ENCODE results near the gene ATF2. TPM values are rescaled to one million over a fixed set of nuclear protein-coding genes. Genes with fewer than 3 reads are reported as not detected.

Gene ATF2, protein sequence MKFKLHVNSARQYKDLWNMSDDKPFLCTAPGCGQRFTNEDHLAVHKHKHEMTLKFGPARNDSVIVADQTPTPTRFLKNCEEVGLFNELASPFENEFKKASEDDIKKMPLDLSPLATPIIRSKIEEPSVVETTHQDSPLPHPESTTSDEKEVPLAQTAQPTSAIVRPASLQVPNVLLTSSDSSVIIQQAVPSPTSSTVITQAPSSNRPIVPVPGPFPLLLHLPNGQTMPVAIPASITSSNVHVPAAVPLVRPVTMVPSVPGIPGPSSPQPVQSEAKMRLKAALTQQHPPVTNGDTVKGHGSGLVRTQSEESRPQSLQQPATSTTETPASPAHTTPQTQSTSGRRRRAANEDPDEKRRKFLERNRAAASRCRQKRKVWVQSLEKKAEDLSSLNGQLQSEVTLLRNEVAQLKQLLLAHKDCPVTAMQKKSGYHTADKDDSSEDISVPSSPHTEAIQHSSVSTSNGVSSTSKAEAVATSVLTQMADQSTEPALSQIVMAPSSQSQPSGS
- total RNA-seq (2012; rRNA removed) (51.1 and 60.0 TPM in 2 replicates), polyA plus RNA-seq (2012; rRNA removed) (23.2 and 24.1 TPM in 2 replicates), Bru-seq, nascent RNA (percentile 90 among the genes with signal in this experiment), BruChase-seq, experiment 1, labeled RNA remaining after a 6-hour chase (percentile 69 among the genes with signal in this experiment), BruChase-seq, experiment 2, labeled RNA remaining after a 2-hour chase (percentile 81 among the genes with signal in this experiment)
- polyA plus RNA-seq (2012; cell fraction: cytosol; rRNA removed), result 8.3 and 8.6 TPM in 2 replicates
- 5.9 and 26.0 TPM in 2 replicates for polyA plus RNA-seq (2012; cell fraction: nucleus; rRNA removed; ENCODE audit: low replicate concordance)
- long read RNA-seq, full-length matches to known transcripts, result 6 of 20 reads
- long read RNA-seq, partial matches to known transcripts, result 8 of 20 reads
- long read RNA-seq, other reads (novel, unspliced or antisense), result 6 of 20 reads

DNA sequence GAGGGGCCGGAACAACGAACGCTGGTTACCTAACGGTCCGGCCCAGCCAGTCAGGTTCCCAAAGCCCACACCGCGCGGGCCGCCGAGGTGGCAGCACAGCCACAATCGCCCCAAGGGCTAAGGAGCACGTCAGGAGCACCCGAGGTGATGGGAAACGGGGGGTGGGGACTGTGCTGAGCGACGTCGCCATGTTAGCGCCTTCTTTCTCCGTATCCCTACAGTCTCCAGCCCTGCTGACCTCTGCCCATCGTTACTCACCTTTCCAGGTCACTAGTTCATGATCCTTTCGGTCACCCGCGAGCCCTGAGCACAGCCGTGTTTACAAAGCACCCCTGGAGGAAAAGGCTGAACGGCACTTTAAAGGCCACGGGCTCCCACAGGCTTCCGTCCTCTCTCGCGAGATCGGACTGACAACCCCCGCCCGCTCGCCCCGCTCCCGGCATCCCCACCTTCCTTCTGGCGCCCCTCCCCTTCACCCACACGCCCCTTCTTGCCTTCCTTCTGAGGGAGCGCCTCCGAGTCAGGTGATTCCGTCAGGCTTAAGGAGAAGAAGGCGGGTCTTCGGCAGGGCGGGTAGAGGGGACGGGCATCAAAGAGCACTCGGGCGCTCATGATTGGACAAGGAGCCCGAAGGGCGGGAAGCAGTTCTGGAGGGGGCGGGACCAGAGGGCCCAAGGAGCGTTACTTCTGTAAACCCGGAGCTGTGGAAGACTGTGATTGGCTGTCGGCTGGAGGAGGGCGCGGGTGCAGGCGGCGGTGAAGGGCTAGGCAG is at the start of gene ATF2:
ATF2 (minus strand) TSS at position 412 of the 772 bp plus-strand sequence. CDS start 31,760 bp downstream, outside the sequence.
- no peaks in the 10 kb centered on the region for H3K9me3 ChIP-seq (ENCODE audit: control insufficient read depth, insufficient read depth, low read length)
- peak within 1 kb of the TSS; percentile 98 for H2AK5ac ChIP-seq (ENCODE audit: low read depth, low read length)
- peak within 1 kb of the TSS; percentile 71; the same call in 1 of the 3 replicates for H2BK15ac ChIP-seq (ENCODE audit: low read depth, low read length)
- no peaks in the 10 kb centered on the region; the same call in 1 of the 2 replicates for H3K9me1 ChIP-seq (ENCODE audit: insufficient read depth, low read length)
- dilution Hi-C loops (cut with HindIII; ENCODE audit: low sequenced_read_pairs, unreplicated experiment), result no loop called here
- H3K27me3 ChIP-seq (ENCODE audit: control insufficient read depth, insufficient read depth, low read length), result no peaks in the 10 kb centered on the region
- peaks cover 0 to 15% of the 10 kb centered on the region in 2 experiments; a peak in 2 of 4 replicates for H3K79me1 ChIP-seq (ENCODE audit: low read depth in 1 of 2, low read length in 2 of 2)
- ATAC-seq (ENCODE audit: low read depth) (peak; percentile 97), DNase-seq (peak; percentile 100)
- peak within 1 kb of the TSS; percentile 100 for H3K4ac ChIP-seq (ENCODE audit: low read depth, low read length)
- peak within 1 kb of the TSS; percentile 93 for H3K4me2 ChIP-seq (ENCODE audit: low read depth, low read length)
- H3K56ac ChIP-seq (ENCODE audit: extremely low read depth, insufficient read depth, low read length), result peak within 1 kb of the TSS; percentile 98
- H4K20me1 ChIP-seq (ENCODE audit: insufficient read depth, low read length), result peaks cover 18% of the 10 kb centered on the region; the same call in 1 of the 2 replicates
- WGBS, 2 experiments (ENCODE audit: extremely low coverage in 2 of 2, insufficient read length in 1 of 2), result 0% methylated on average over 20 of the region's 56 CpGs; no CpG with 5 or more reads in 1 of the 2 experiments
- no peaks in the 10 kb centered on the region for H3K4me1 ChIP-seq (ENCODE audit: control insufficient read depth, insufficient read depth, low read length)
- POLR2A ChIA-PET (ENCODE audit: unreplicated experiment), result no interaction called here
- H2BK20ac ChIP-seq (ENCODE audit: low read depth, low read length), result peak within 1 kb of the TSS; percentile 70; the same call in 1 of the 2 replicates
- intact Hi-C loops (cut with micrococcal nuclease), result no loop called here
- peaks cover 2% of the 10 kb centered on the region; the same call in 1 of the 2 replicates for H3K36me3 ChIP-seq (ENCODE audit: control insufficient read depth, insufficient read depth, low read length)
- in situ Hi-C loops (cut with MboI; ENCODE audit: low sequenced_read_pairs), result no loop called here
- BruUV-seq (replicated peaks), result TSS peak; percentile 35
- peak within 1 kb of the TSS; percentile 93 for H2BK120ac ChIP-seq (ENCODE audit: low read depth, low read length)
- TF ChIP-seq USF2 (IDR thresholded peaks at IDR 0.05; ENCODE audit: low read depth, low read length) (peak; percentile 73), RFX5 (IDR thresholded peaks at IDR 0.05; ENCODE audit: low read depth, low read length) (no peak), MXI1 (IDR thresholded peaks at IDR 0.05; ENCODE audit: borderline replicate concordance, low read depth, low read length) (peak; percentile 10; the same call in 1 of the 2 replicates), POLR2A (IDR thresholded peaks at IDR 0.05; ENCODE audit: low read depth, low read length) (peak; percentile 77; the same call in 1 of the 2 replicates), RAD21 (IDR thresholded peaks at IDR 0.05; ENCODE audit: low read length) (no peak), RCOR1 (IDR thresholded peaks at IDR 0.05; ENCODE audit: insufficient replicate concordance, low read length) (no peak), BHLHE40 (IDR thresholded peaks at IDR 0.05; ENCODE audit: low read depth, low read length) (0 out of 2 replicates have a peak, but pooled peaks have one; percentile 12), MAZ (IDR thresholded peaks at IDR 0.05; ENCODE audit: borderline replicate concordance, low read depth, low read length) (peak; percentile 93)
- TF ChIP-seq, protein P1, sequence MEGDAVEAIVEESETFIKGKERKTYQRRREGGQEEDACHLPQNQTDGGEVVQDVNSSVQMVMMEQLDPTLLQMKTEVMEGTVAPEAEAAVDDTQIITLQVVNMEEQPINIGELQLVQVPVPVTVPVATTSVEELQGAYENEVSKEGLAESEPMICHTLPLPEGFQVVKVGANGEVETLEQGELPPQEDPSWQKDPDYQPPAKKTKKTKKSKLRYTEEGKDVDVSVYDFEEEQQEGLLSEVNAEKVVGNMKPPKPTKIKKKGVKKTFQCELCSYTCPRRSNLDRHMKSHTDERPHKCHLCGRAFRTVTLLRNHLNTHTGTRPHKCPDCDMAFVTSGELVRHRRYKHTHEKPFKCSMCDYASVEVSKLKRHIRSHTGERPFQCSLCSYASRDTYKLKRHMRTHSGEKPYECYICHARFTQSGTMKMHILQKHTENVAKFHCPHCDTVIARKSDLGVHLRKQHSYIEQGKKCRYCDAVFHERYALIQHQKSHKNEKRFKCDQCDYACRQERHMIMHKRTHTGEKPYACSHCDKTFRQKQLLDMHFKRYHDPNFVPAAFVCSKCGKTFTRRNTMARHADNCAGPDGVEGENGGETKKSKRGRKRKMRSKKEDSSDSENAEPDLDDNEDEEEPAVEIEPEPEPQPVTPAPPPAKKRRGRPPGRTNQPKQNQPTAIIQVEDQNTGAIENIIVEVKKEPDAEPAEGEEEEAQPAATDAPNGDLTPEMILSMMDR (conservative IDR thresholded peaks at IDR 0.05; ENCODE audit: low read depth, low read length), result no peak
- peak within 1 kb of the TSS; percentile 89 for H2BK5ac ChIP-seq (ENCODE audit: low read depth, low read length, poor library complexity, severe bottlenecking)
- H4K5ac ChIP-seq (ENCODE audit: low read depth, low read length), result peak within 1 kb of the TSS; percentile 94
- H3K23ac ChIP-seq (ENCODE audit: low read depth, low read length), result peak within 1 kb of the TSS; percentile 99
- H2AFZ ChIP-seq (replicated peaks; ENCODE audit: low read length, poor library complexity), result peak within 1 kb of the TSS; percentile 99
- peak within 1 kb of the TSS; percentile 99 for H2AK9ac ChIP-seq (replicated peaks; ENCODE audit: low read depth, low read length, poor library complexity)
- peak within 1 kb of the TSS; percentile 95 for H3K27ac ChIP-seq (ENCODE audit: insufficient read depth, low read length)
- peak within 1 kb of the TSS; percentile 90 to 99 for H4K8ac ChIP-seq (ENCODE audit: low read depth in 2 of 2, low read length in 2 of 2)
- CTCF ChIA-PET, result interaction anchor here (0.7 kb wide), 1 partner anchor 467 kb away, joined by 6 read pairs; no protein-coding TSS in a partner anchor
- peak within 1 kb of the TSS; percentile 100 for H3K14ac ChIP-seq (replicated peaks; ENCODE audit: low read depth, low read length)
- peak within 1 kb of the TSS; percentile 99 for H3K9ac ChIP-seq (ENCODE audit: low read depth, low read length)
- H3K18ac ChIP-seq (ENCODE audit: low read depth, low read length), result peak within 1 kb of the TSS; percentile 97
- peak within 1 kb of the TSS; percentile 81 for H3K4me3 ChIP-seq (ENCODE audit: insufficient read depth, low read depth, low read length)
- H4K91ac ChIP-seq (ENCODE audit: insufficient read depth, low read depth, low read length), result peak within 1 kb of the TSS; percentile 99

All from IMR-90 (cell line).